ENCODE results near the gene BTBD19. TPM values are rescaled to one million over a fixed set of nuclear protein-coding genes. Genes with fewer than 3 reads are reported as not detected.

BTBD19 gene
- total and polyA plus RNA-seq, 2 donors (not counting 1 experiment from before 2014, with no cell fraction given): 0.75 to 2.3 TPM

GRCh38 chr1:44806704-44807363 lies 1.5 kb upstream of the BTBD19 start, which contains the start of gene DYNLT4:
Gene DYNLT4, minus strand, starts transcription at chr1:44807351. Its CDS starts 683 bp downstream, at chr1:44806668.
- Histone ChIP-seq H2AFZ (ENCODE audit: insufficient read depth, low read depth, low read length, poor library complexity, severe bottlenecking) (peak within 1 kb of the TSS; percentile 30), H3K79me2 (ENCODE audit: control insufficient read depth, insufficient read depth, low read length) (peaks cover 5% of the 10 kb centered on the region), H3K9ac (ENCODE audit: low read length) (peak within 1 kb of the TSS; percentile 7), H4K20me1 (ENCODE audit: control insufficient read depth, insufficient read depth, low read length, poor library complexity, severe bottlenecking) (no peaks in the 10 kb centered on the region), H3K4me3 (ENCODE audit: control extremely low read depth in 1 of 5, extremely low read depth in 1 of 5, insufficient read depth in 1 of 5, low read depth in 2 of 5, low read length in 4 of 5) (peak within 1 kb of the TSS in 1 of 5 experiments; percentile 10), H3K27ac (ENCODE audit: low read length in 2 of 2) (peak within 1 kb of the TSS; percentile 91 to 95), H3K4me2 (replicated peaks; ENCODE audit: low read depth, low read length, poor library complexity, severe bottlenecking) (peak within 1 kb of the TSS; percentile 68), H3K4me1 (ENCODE audit: control insufficient read depth in 2 of 2, insufficient read depth in 2 of 2, low read length in 2 of 2) (peaks cover 50 to 66% of the 10 kb centered on the region in 2 donors), H3K9me3 (ENCODE audit: control extremely low read depth in 1 of 3, control insufficient read depth in 2 of 3, insufficient read depth in 1 of 3, low read length in 2 of 3) (peaks cover 0 to 3% (median 0%) of the 10 kb centered on the region in 3 donors), H3K36me3 (replicated peaks in 1 of 2; ENCODE audit: control extremely low read depth in 1 of 2, control insufficient read depth in 1 of 2, extremely low read depth in 1 of 2, insufficient read depth in 2 of 2, low read length in 1 of 2) (peaks cover 0 to 21% of the 10 kb centered on the region in 2 experiments), H3K27me3 (replicated peaks in 1 of 4; ENCODE audit: control extremely low read depth in 1 of 4, control insufficient read depth in 3 of 4, insufficient read depth in 4 of 4, low read length in 3 of 4) (no peaks in the 10 kb centered on the region)
- ChIA-PET POLR2A (interaction anchor here (3.1 to 4.3 kb wide), 2 partner anchors 13 to 85 kb away, joined by 21 to 59 read pairs; no protein-coding TSS in a partner anchor), CTCF (interaction anchor here (1.1 to 2.1 kb wide), 3 partner anchors 13 to 78 kb away, joined by 3 to 7 read pairs (median 6); no protein-coding TSS in a partner anchor)
- no peak for ATAC-seq (ENCODE audit: low read depth)
- 94% methylated on average over 5 of the region's 7 CpGs for WGBS (ENCODE audit: insufficient coverage)
- Mint-ChIP-seq H3K27me3 (no peaks in the 10 kb centered on the region), H3K4me3 (peak within 1 kb of the TSS; percentile 66), H3K27ac (peak within 1 kb of the TSS; percentile 99), H3K9me3 (ENCODE audit: insufficient read depth) (no peaks in the 10 kb centered on the region), H3K4me1 (peaks cover 67% of the 10 kb centered on the region)
- intact Hi-C loops (cut with micrococcal nuclease): no loop called here
- DNase-seq: no peak
- TF ChIP-seq CTCF (IDR thresholded peaks at IDR 0.05) (no peak), EZH2 (IDR thresholded peaks at IDR 0.05; ENCODE audit: borderline replicate concordance, insufficient read depth, low read depth, low read length, poor library complexity, severe bottlenecking) (no peak)
